ENCODE measurements around the gene TARS2. TPM values are rescaled to one million over a fixed set of nuclear protein-coding genes. Genes with fewer than 3 reads are reported as not detected.

TARS2 gene, protein sequence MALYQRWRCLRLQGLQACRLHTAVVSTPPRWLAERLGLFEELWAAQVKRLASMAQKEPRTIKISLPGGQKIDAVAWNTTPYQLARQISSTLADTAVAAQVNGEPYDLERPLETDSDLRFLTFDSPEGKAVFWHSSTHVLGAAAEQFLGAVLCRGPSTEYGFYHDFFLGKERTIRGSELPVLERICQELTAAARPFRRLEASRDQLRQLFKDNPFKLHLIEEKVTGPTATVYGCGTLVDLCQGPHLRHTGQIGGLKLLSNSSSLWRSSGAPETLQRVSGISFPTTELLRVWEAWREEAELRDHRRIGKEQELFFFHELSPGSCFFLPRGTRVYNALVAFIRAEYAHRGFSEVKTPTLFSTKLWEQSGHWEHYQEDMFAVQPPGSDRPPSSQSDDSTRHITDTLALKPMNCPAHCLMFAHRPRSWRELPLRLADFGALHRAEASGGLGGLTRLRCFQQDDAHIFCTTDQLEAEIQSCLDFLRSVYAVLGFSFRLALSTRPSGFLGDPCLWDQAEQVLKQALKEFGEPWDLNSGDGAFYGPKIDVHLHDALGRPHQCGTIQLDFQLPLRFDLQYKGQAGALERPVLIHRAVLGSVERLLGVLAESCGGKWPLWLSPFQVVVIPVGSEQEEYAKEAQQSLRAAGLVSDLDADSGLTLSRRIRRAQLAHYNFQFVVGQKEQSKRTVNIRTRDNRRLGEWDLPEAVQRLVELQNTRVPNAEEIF
- 25.6 TPM for total RNA-seq
- polyA plus RNA-seq (ENCODE audit: insufficient read depth, low read depth, low replicate concordance), result 20.4 TPM
- long read RNA-seq, donor 1, partial matches to known transcripts, result 0 of 5 reads
- long read RNA-seq, donor 1, other reads (novel, unspliced or antisense), result 0 of 5 reads
- long read RNA-seq, donor 2, partial matches to known transcripts, result 0 of 5 reads
- long read RNA-seq, donor 2, other reads (novel, unspliced or antisense), result 0 of 5 reads
- long read RNA-seq, donor 3, partial matches to known transcripts, result 0 of 8 reads
- long read RNA-seq, donor 3, other reads (novel, unspliced or antisense), result 0 of 8 reads
- long read RNA-seq, donor 4, partial matches to known transcripts, result 0 of 6 reads
- long read RNA-seq, donor 4, other reads (novel, unspliced or antisense), result 0 of 6 reads
- long read RNA-seq, donor 5, result 0 reads
- long read RNA-seq, donor 6, result 0 reads
- long read RNA-seq, donor 7, partial matches to known transcripts, result 2 of 13 reads
- long read RNA-seq, donor 7, other reads (novel, unspliced or antisense), result 5 of 13 reads
- long read RNA-seq, donor 8, partial matches to known transcripts, result 0 of 1 reads
- long read RNA-seq, donor 8, other reads (novel, unspliced or antisense), result 0 of 1 reads
- long read RNA-seq, donor 9, partial matches to known transcripts, result 0 of 4 reads
- long read RNA-seq, donor 9, other reads (novel, unspliced or antisense), result 0 of 4 reads
- long read RNA-seq, donor 10, partial matches to known transcripts, result 0 of 2 reads
- long read RNA-seq, donor 10, other reads (novel, unspliced or antisense), result 0 of 2 reads

DNA sequence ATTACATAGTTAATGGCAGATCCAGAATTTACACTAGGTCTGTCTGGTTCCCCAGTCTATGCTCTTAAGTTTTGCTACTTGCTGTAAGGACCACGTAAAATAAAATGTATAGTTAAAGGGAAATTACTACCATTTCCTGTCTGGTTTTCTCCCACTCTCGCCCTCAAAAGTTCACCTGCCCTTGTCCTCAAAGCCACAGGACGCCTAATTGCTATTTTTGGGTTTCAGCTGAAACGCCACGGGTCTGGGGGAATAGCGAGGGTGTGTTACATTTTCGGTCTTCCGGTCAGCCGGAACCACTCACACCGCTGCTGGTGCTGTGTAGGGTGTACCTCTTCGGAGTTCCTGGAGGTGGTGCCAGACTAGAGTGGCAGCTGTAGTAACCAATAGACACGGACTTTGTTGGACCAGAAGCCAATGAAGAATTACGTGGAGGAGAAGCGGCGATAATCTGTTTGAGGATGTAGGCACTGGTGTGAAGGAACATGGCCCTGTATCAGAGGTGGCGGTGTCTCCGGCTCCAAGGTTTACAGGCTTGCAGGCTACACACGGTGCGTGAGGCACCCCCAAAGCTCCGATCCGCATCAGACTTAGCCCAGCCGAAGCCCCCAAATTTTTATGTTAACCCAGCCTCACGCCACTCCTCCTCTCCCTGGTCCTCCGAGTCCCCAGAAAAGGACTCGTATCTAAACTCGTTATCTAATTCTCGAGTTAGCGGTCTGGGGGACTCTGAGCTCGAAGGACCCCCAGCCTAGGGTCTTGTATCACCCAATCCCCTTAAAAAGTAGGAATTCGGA is at the start of gene TARS2:
TARS2 (plus strand) TSS at position 454 of the 797 bp plus-strand sequence; CDS start at position 486, 32 bp downstream.
- peak; percentile 82 for FAIRE-seq
- intact Hi-C loops (cut with DNase I), result no loop called here
- Histone ChIP-seq H3K36me3 (ENCODE audit: control insufficient read depth in 2 of 3, insufficient read depth in 3 of 3, low read length in 3 of 3) (peaks cover 4 to 12% (median 11%) of the 10 kb centered on the region in 3 donors), H3K27ac (ENCODE audit: low read depth in 2 of 2, low read length in 2 of 2) (peak within 1 kb of the TSS in 1 of 2 donors; percentile 47), H3K4me3 (ENCODE audit: low read length in 3 of 3) (peak within 1 kb of the TSS; percentile 74 to 98 (median 97)), H3K27me3 (ENCODE audit: control insufficient read depth, insufficient read depth, low read length) (no peaks in the 10 kb centered on the region), H3K9me3 (ENCODE audit: control insufficient read depth in 2 of 3, insufficient read depth in 1 of 3, low read length in 3 of 3) (no peaks in the 10 kb centered on the region), H3K9ac (ENCODE audit: low read length in 3 of 3) (peak within 1 kb of the TSS; percentile 83 to 97 (median 93)), H3K4me1 (ENCODE audit: control insufficient read depth in 2 of 3, insufficient read depth in 2 of 3, low read depth in 1 of 3, low read length in 3 of 3) (peaks cover 0 to 5% (median 0%) of the 10 kb centered on the region in 3 donors)
- TF ChIP-seq CTCF (IDR thresholded peaks at IDR 0.05; ENCODE audit: borderline replicate concordance, extremely low read depth, insufficient read depth), result peak; percentile 27
- peak; percentile 94 to 99 (median 99) for DNase-seq

DNA sequence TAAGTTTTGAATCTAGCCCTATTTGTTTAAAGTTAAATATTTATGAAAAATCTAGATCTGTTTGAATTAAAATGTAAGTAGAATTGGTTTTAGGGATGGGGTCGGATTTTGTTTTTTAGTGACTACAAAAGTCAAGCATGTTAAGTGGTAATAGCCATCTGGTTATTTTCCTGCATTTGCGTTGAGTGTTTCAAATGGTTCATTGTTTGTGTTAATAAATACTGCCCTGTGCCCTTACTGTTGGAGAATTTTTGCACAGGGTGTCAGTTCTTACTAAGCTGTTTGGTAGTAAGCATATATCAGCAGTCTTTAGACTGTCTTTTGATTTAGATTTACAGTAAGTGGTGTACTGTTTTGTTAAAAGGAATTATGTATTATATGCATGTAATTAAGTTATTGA is 46.1 kb upstream of the TARS2 start:
- FAIRE-seq, result no peak
- Histone ChIP-seq H3K27me3 (ENCODE audit: control insufficient read depth, insufficient read depth, low read length) (no peaks in the 10 kb centered on the region), H3K9me3 (ENCODE audit: control insufficient read depth in 2 of 3, insufficient read depth in 1 of 3, low read length in 3 of 3) (no peaks in the 10 kb centered on the region), H3K27ac (ENCODE audit: low read depth in 2 of 2, low read length in 2 of 2) (no peak overlapping the region), H3K4me3 (ENCODE audit: low read length in 3 of 3) (no peak overlapping the region), H3K36me3 (ENCODE audit: control insufficient read depth in 2 of 3, insufficient read depth in 3 of 3, low read length in 3 of 3) (peaks cover 2 to 27% (median 12%) of the 10 kb centered on the region in 3 donors), H3K9ac (ENCODE audit: low read length in 3 of 3) (no peak overlapping the region), H3K4me1 (ENCODE audit: control insufficient read depth in 2 of 3, insufficient read depth in 2 of 3, low read depth in 1 of 3, low read length in 3 of 3) (no peaks in the 10 kb centered on the region)
- no peak for DNase-seq
- no peak for TF ChIP-seq CTCF (IDR thresholded peaks at IDR 0.05; ENCODE audit: borderline replicate concordance, extremely low read depth, insufficient read depth)
- intact Hi-C loops (cut with DNase I), result no loop called here

DNA sequence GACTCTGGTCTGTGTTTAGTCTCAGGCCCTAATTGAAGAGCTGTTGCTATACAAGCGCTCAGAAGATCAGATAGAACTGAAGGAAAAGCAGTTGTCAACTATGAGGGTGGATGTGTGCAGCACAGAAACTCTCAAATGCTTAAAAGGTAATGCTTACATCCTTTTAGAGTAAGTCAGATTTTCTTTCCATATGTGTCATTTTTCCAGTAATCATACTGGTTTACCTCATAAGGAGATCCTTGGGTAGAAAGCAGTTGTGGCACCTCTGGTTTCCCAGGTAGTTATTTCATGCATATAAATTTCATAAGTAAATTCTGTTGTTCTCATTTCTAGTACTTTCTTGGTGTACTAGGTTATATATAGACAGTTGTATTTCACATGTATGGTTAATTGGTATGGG is 43.0 kb upstream of the TARS2 start:
- DNase-seq (no peak), FAIRE-seq (no peak)
- H3K4me1 ChIP-seq (ENCODE audit: control insufficient read depth in 2 of 3, insufficient read depth in 2 of 3, low read depth in 1 of 3, low read length in 3 of 3), result no peaks in the 10 kb centered on the region
- H3K9ac ChIP-seq (ENCODE audit: low read length in 3 of 3), result no peak overlapping the region
- no peak overlapping the region for H3K27ac ChIP-seq (ENCODE audit: low read depth in 2 of 2, low read length in 2 of 2)
- TF ChIP-seq CTCF (IDR thresholded peaks at IDR 0.05; ENCODE audit: borderline replicate concordance, extremely low read depth, insufficient read depth), result no peak
- no peaks in the 10 kb centered on the region for H3K9me3 ChIP-seq (ENCODE audit: control insufficient read depth in 2 of 3, insufficient read depth in 1 of 3, low read length in 3 of 3)
- no peak overlapping the region for H3K4me3 ChIP-seq (ENCODE audit: low read length in 3 of 3)
- intact Hi-C loops (cut with DNase I), result no loop called here
- H3K36me3 ChIP-seq (ENCODE audit: control insufficient read depth in 2 of 3, insufficient read depth in 3 of 3, low read length in 3 of 3), result peaks cover 3 to 27% (median 15%) of the 10 kb centered on the region in 3 donors
- no peaks in the 10 kb centered on the region for H3K27me3 ChIP-seq (ENCODE audit: control insufficient read depth, insufficient read depth, low read length)

All from kidney (tissue), 22 donors.